Astrocyte (in vitro differentiated cells and primary cell): Measurements from ENCODE around the gene DTNA. TPM values are rescaled to one million over a fixed set of nuclear protein-coding genes. Genes with fewer than 3 reads are reported as not detected.

ENCODE experiments used
- DNase-seq: peaks from one replicate; pipeline ENCODE4 v3.0.0-alpha.2; 2010; ENCODE audit warnings: low read depth
- FAIRE-seq: peaks from 2 replicates; lab custom pipeline; 2011; peaks lifted over from hg19 to GRCh38; lab: Jason Lieb, UNC
- H2AFZ ChIP-seq: 2 replicates; pipeline ENCODE4 v1.6.0; 2012; ENCODE audit warnings: low read depth, low read length, inconsistent platforms
- H3K27ac ChIP-seq: 2 replicates; pipeline ENCODE4 v1.5.1; 2011; ENCODE audit warnings: low read depth, low read length, inconsistent platforms
- H3K27me3 ChIP-seq: 2 replicates; pipeline ENCODE4 v1.6.0; 2011; ENCODE audit warnings: low read length, inconsistent platforms; ENCODE audit not compliant: insufficient read depth
- H3K36me3 ChIP-seq: 2 replicates; pipeline ENCODE4 v1.5.1; 2011; ENCODE audit warnings: low read length, inconsistent platforms; ENCODE audit not compliant: insufficient read depth
- H3K4me1 ChIP-seq: 2 replicates; pipeline ENCODE4 v1.5.1; 2011; ENCODE audit warnings: low read length, inconsistent platforms; ENCODE audit not compliant: insufficient read depth
- H3K4me2 ChIP-seq: 2 replicates; pipeline ENCODE4 v1.6.0; 2012; ENCODE audit warnings: low read length, inconsistent platforms
- H3K4me3 ChIP-seq: 2 replicates; pipeline ENCODE4 v1.5.1; 2011; ENCODE audit warnings: low read depth, mild to moderate bottlenecking, low read length, inconsistent platforms; ENCODE audit not compliant: insufficient read depth
- H3K79me2 ChIP-seq: 2 replicates; pipeline ENCODE4 v1.6.0; 2012; ENCODE audit warnings: mild to moderate bottlenecking, low read length, inconsistent platforms; ENCODE audit not compliant: insufficient read depth
- H3K9ac ChIP-seq: 2 replicates; pipeline ENCODE4 v1.6.0; 2012; ENCODE audit warnings: mild to moderate bottlenecking, low read length, inconsistent platforms
- H3K9me3 ChIP-seq: 2 replicates; pipeline ENCODE4 v1.5.1; 2012; ENCODE audit warnings: low read depth, mild to moderate bottlenecking, low read length, inconsistent platforms; ENCODE audit not compliant: insufficient read depth
- H4K20me1 ChIP-seq: 2 replicates; pipeline ENCODE4 v1.6.0; 2012; ENCODE audit warnings: low read length, inconsistent platforms; ENCODE audit not compliant: insufficient read depth
- H3K27ac Mint-ChIP-seq: one replicate; pipeline ENCODE4 v1.8.0; 2021; ENCODE audit warnings: mild to moderate bottlenecking, mixed read lengths; ENCODE audit not compliant: unreplicated experiment
- H3K27me3 Mint-ChIP-seq: one replicate; pipeline ENCODE4 v1.8.0; 2021; ENCODE audit warnings: low read depth, mixed read lengths; ENCODE audit not compliant: unreplicated experiment
- H3K36me3 Mint-ChIP-seq: one replicate; pipeline ENCODE4 v1.8.0; 2021; ENCODE audit warnings: low read depth, mixed read lengths; ENCODE audit not compliant: unreplicated experiment
- H3K4me1 Mint-ChIP-seq: one replicate; pipeline ENCODE4 v1.8.0; 2021; ENCODE audit warnings: low read depth, mixed read lengths; ENCODE audit not compliant: unreplicated experiment
- H3K4me3 Mint-ChIP-seq: one replicate; pipeline ENCODE4 v1.8.0; 2021; ENCODE audit warnings: mild to moderate bottlenecking, moderate library complexity, mixed read lengths; ENCODE audit not compliant: unreplicated experiment
- H3K9me3 Mint-ChIP-seq: one replicate; pipeline ENCODE4 v1.8.0; 2021; ENCODE audit warnings: mild to moderate bottlenecking, mixed read lengths; ENCODE audit not compliant: unreplicated experiment
- CTCF ChIP-seq: IDR thresholded peaks from 2 replicates; pipeline ENCODE4 v1.5.1; 2011; ENCODE audit warnings: low read depth, mild to moderate bottlenecking, inconsistent platforms, low read length, moderate library complexity; ENCODE audit not compliant: insufficient read depth
- EZH2 ChIP-seq: IDR thresholded peaks from 2 replicates; pipeline ENCODE4 v1.6.1; 2012; ENCODE audit warnings: mild to moderate bottlenecking, low read length, inconsistent platforms; ENCODE audit not compliant: insufficient read depth
- total RNA-seq: library from RNA; stranded (reverse); gene quantifications from 2 replicates; pipeline ENCODE4 v1.2.1, GENCODE V29; 2021

The DTNA gene
- total RNA-seq, 1 donor from 2014 or later: 41.1 TPM

- no peak overlapping the region for H3K9ac ChIP-seq
- no peaks in the 10 kb centered on the region for H3K36me3 Mint-ChIP-seq
- H2AFZ ChIP-seq: no peak overlapping the region
- H3K9me3 ChIP-seq: no peaks in the 10 kb centered on the region
- no peaks in the 10 kb centered on the region for H3K27me3 Mint-ChIP-seq
- no peak overlapping the region for H3K4me3 Mint-ChIP-seq
- H3K4me2 ChIP-seq: no peak overlapping the region
- FAIRE-seq (no peak), DNase-seq (no peak)
- H3K4me3 ChIP-seq: no peak overlapping the region
- no peaks in the 10 kb centered on the region for H4K20me1 ChIP-seq
- H3K9me3 Mint-ChIP-seq: no peaks in the 10 kb centered on the region
- peaks cover 5% of the 10 kb centered on the region for H3K4me1 Mint-ChIP-seq
- no peaks in the 10 kb centered on the region for H3K36me3 ChIP-seq
- H3K27ac ChIP-seq: no peak overlapping the region
- H3K27me3 ChIP-seq: no peaks in the 10 kb centered on the region
- no peak for TF ChIP-seq CTCF
- TF ChIP-seq EZH2: no peak
- H3K27ac Mint-ChIP-seq: no peak overlapping the region
- H3K4me1 ChIP-seq: no peaks in the 10 kb centered on the region
- H3K79me2 ChIP-seq: no peaks in the 10 kb centered on the region
Measured at GRCh38 chr18:34844072-34844471, 134.0 kb downstream of the DTNA start.

GRCh38 chr18:34844732-34845459 lies 134.8 kb downstream of the DTNA start:
- no peaks in the 10 kb centered on the region for H4K20me1 ChIP-seq
- Mint-ChIP-seq H3K27ac (no peak overlapping the region), H3K9me3 (no peaks in the 10 kb centered on the region), H3K4me3 (no peak overlapping the region), H3K36me3 (peaks cover 2% of the 10 kb centered on the region), H3K4me1 (peaks cover 5% of the 10 kb centered on the region), H3K27me3 (no peaks in the 10 kb centered on the region)
- TF ChIP-seq EZH2: no peak
- no peaks in the 10 kb centered on the region for H3K4me1 ChIP-seq
- FAIRE-seq: no peak
- no peaks in the 10 kb centered on the region for H3K79me2 ChIP-seq
- H3K4me2 ChIP-seq: no peak overlapping the region
- H2AFZ ChIP-seq: no peak overlapping the region
- no peak overlapping the region for H3K9ac ChIP-seq
- H3K36me3 ChIP-seq: no peaks in the 10 kb centered on the region
- no peaks in the 10 kb centered on the region for H3K27me3 ChIP-seq
- H3K9me3 ChIP-seq: no peaks in the 10 kb centered on the region
- H3K27ac ChIP-seq: no peak overlapping the region
- no peak for DNase-seq
- H3K4me3 ChIP-seq: no peak overlapping the region

GRCh38 chr18:34847408-34847807 lies 137.3 kb downstream of the DTNA start:
- Histone ChIP-seq H3K9ac (no peak overlapping the region), H3K27me3 (no peaks in the 10 kb centered on the region), H2AFZ (no peak overlapping the region), H3K4me2 (no peak overlapping the region), H3K79me2 (no peaks in the 10 kb centered on the region), H3K36me3 (no peaks in the 10 kb centered on the region), H4K20me1 (no peaks in the 10 kb centered on the region), H3K9me3 (no peaks in the 10 kb centered on the region), H3K4me3 (no peak overlapping the region), H3K4me1 (no peaks in the 10 kb centered on the region), H3K27ac (no peak overlapping the region)
- H3K36me3 Mint-ChIP-seq: peaks cover 11% of the 10 kb centered on the region
- no peaks in the 10 kb centered on the region for H3K9me3 Mint-ChIP-seq
- TF ChIP-seq EZH2 (no peak), CTCF (no peak)
- H3K4me1 Mint-ChIP-seq: no peaks in the 10 kb centered on the region
- peak; percentile 29 for FAIRE-seq
- no peak for DNase-seq
- no peak overlapping the region for H3K27ac Mint-ChIP-seq
- H3K4me3 Mint-ChIP-seq: no peak overlapping the region
- H3K27me3 Mint-ChIP-seq: no peaks in the 10 kb centered on the region
